Measurements from ENCODE around the gene CDKAL1. TPM values are rescaled to one million over a fixed set of nuclear protein-coding genes. Genes with fewer than 3 reads are reported as not detected.

The CDKAL1 gene
- total RNA-seq, 1 donor from 2014 or later, result 11.3 TPM

DNA sequence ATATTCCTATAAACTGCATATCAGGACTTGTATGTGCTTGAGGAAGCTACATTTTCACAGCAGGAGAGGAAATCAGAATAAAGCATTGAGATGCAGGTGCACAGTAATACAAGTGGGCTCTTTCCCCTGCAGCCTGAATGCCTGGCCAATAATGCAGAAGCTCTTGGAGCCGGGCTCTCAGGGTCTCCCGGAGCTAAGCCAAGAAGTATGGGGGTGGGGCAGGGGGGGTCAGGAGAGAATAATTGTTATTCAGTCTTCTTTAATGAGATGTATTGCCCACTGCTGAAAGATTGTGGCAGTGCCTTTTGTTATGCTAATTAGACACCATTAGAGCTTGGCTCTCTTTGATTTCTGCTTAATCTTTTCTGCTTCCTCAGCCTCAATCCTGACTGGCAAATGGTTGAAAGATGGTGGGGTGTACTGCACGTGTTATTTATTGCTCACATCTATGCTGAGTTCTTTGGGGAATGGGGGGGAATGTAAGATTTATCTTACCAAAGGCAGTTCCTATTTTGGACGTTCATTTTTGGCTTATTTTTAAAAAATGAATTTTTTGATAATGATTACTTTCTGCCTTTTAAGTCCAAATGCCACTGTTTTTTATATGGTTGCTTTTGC is 651.7 kb downstream of the CDKAL1 start:
- no peak for DNase-seq (ENCODE audit: extremely low spot score in 2 of 2)
- Histone ChIP-seq H3K4me1 (no peaks in the 10 kb centered on the region), H3K4me3 (no peak overlapping the region), H3K36me3 (no peaks in the 10 kb centered on the region), H3K9me3 (no peaks in the 10 kb centered on the region), H3K27ac (no peak overlapping the region), H3K27me3 (no peaks in the 10 kb centered on the region)
- intact Hi-C loops (cut with DNase I), result no loop called here
- no peak for TF ChIP-seq POLR2A (IDR thresholded peaks at IDR 0.05)
- TF ChIP-seq POLR2AphosphoS5 (IDR thresholded peaks at IDR 0.05; ENCODE audit: insufficient read depth in 1 of 2, low read depth in 1 of 2), result no peak
- TF ChIP-seq, protein P1, sequence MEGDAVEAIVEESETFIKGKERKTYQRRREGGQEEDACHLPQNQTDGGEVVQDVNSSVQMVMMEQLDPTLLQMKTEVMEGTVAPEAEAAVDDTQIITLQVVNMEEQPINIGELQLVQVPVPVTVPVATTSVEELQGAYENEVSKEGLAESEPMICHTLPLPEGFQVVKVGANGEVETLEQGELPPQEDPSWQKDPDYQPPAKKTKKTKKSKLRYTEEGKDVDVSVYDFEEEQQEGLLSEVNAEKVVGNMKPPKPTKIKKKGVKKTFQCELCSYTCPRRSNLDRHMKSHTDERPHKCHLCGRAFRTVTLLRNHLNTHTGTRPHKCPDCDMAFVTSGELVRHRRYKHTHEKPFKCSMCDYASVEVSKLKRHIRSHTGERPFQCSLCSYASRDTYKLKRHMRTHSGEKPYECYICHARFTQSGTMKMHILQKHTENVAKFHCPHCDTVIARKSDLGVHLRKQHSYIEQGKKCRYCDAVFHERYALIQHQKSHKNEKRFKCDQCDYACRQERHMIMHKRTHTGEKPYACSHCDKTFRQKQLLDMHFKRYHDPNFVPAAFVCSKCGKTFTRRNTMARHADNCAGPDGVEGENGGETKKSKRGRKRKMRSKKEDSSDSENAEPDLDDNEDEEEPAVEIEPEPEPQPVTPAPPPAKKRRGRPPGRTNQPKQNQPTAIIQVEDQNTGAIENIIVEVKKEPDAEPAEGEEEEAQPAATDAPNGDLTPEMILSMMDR (IDR thresholded peaks at IDR 0.05), result no peak

DNA sequence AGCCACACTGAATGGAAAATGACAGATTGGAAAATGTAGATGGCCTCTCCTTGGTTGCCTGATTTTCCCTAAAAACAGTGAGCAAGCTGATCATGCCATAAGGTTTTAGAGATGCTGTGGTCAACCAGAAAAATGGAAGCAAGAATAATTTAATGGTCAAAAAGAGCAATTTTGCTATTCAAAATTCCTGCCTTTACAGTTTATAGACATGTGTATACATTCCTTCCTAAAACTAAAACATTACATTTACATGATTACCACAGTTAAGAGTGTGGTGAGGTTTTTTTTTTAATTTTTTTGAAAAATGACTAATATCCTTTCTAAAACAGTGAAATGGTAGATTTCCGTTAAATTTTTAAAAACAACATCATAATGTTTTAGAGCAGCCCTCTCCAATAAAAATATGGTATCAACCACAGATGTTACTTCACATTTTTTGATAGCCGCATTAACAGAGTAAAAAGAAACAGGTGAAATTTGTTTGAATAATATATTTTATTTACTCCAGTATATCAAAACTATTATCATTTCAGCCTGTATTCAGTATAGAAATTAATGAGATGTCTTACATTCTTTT is 652.3 kb downstream of the CDKAL1 start:
- no peaks in the 10 kb centered on the region for H3K4me1 ChIP-seq
- H3K27me3 ChIP-seq, result no peaks in the 10 kb centered on the region
- no peaks in the 10 kb centered on the region for H3K9me3 ChIP-seq
- TF ChIP-seq, protein P1 (IDR thresholded peaks at IDR 0.05), result no peak
- TF ChIP-seq POLR2A (IDR thresholded peaks at IDR 0.05) (no peak), POLR2AphosphoS5 (IDR thresholded peaks at IDR 0.05; ENCODE audit: insufficient read depth in 1 of 2, low read depth in 1 of 2) (no peak)
- H3K27ac ChIP-seq, result no peak overlapping the region
- intact Hi-C loops (cut with DNase I), result no loop called here
- H3K4me3 ChIP-seq, result no peak overlapping the region
- DNase-seq (ENCODE audit: extremely low spot score in 2 of 2), result no peak
- H3K36me3 ChIP-seq, result no peaks in the 10 kb centered on the region

- intact Hi-C loops (cut with DNase I), result no loop called here
- Histone ChIP-seq H3K4me1 (no peaks in the 10 kb centered on the region), H3K36me3 (no peaks in the 10 kb centered on the region), H3K4me3 (no peak overlapping the region), H3K27ac (no peak overlapping the region), H3K9me3 (no peaks in the 10 kb centered on the region), H3K27me3 (no peaks in the 10 kb centered on the region)
- TF ChIP-seq POLR2A (IDR thresholded peaks at IDR 0.05) (no peak), POLR2AphosphoS5 (IDR thresholded peaks at IDR 0.05; ENCODE audit: insufficient read depth in 1 of 2, low read depth in 1 of 2) (no peak)
- TF ChIP-seq, protein P1 (IDR thresholded peaks at IDR 0.05), result no peak
- DNase-seq (ENCODE audit: extremely low spot score in 2 of 2), result no peak
These were observed 653.2 kb downstream of the CDKAL1 start for GRCh38 chr6:21187485-21187884.

DNA sequence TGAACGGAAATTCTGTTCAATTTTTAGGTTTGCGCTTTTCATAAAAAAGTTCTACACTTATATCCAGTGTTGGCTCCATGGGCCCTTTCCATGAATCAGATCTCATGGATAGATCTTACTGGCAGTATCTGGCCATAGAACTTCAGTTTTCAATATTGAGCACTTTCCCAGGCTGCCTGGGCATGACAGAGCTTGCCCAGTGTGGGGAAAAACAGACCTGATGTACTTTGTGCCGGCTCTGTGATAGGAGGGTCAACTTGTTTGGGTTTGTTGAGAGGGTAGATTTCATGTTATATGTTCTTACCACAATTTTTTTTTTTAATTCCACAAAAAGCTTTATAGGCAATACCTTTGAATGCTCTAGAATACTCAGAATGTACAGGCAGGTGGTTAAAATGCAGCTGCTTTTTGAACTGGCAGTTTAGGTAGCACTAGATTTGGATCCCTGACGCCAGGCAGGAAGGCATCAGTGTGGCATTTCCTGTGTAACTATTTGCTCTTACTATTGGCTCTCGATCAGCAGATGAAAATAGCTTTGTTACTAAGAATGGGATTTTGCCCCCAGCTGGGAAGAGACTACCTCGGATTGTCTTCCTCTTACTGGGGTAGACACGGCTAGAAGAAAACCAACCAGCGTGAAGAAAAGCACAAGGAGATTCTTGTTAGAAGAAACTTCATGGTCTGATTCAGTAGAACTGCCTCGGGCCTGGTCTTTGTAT is 654.4 kb downstream of the CDKAL1 start:
- H3K9me3 ChIP-seq, result no peaks in the 10 kb centered on the region
- no peaks in the 10 kb centered on the region for H3K4me1 ChIP-seq
- no peak overlapping the region for H3K4me3 ChIP-seq
- intact Hi-C loops (cut with DNase I), result no loop called here
- TF ChIP-seq, protein P1 (IDR thresholded peaks at IDR 0.05), result no peak
- no peak for TF ChIP-seq POLR2AphosphoS5 (IDR thresholded peaks at IDR 0.05; ENCODE audit: insufficient read depth in 1 of 2, low read depth in 1 of 2)
- no peak for TF ChIP-seq POLR2A (IDR thresholded peaks at IDR 0.05)
- H3K27me3 ChIP-seq, result no peaks in the 10 kb centered on the region
- no peaks in the 10 kb centered on the region for H3K36me3 ChIP-seq
- H3K27ac ChIP-seq, result no peak overlapping the region
- no peak for DNase-seq (ENCODE audit: extremely low spot score in 2 of 2)

DNA sequence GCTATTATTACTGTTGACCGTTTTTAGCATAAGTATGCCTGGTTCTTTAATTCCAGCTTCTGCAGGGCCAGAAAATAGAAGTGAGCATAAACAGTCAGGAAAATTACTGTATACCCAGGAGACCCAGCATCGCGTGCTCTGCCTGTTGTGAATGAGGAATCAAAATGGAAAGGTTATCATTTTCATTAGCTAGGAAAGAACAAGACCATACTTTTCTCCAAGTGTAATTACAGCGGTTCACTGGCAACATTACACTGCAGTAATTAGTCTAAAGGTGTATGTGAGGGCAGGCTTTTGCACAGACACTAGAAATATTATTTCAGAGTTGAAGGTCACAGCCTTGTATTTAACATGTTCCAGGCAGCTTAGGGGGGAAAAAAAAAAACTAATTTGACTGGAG is 655.5 kb downstream of the CDKAL1 start:
- no peaks in the 10 kb centered on the region for H3K36me3 ChIP-seq
- intact Hi-C loops (cut with DNase I), result no loop called here
- no peaks in the 10 kb centered on the region for H3K4me1 ChIP-seq
- H3K27ac ChIP-seq, result no peak overlapping the region
- no peaks in the 10 kb centered on the region for H3K9me3 ChIP-seq
- H3K4me3 ChIP-seq, result no peak overlapping the region
- DNase-seq (ENCODE audit: extremely low spot score in 2 of 2), result no peak
- TF ChIP-seq POLR2AphosphoS5 (IDR thresholded peaks at IDR 0.05; ENCODE audit: insufficient read depth in 1 of 2, low read depth in 1 of 2), result no peak
- TF ChIP-seq POLR2A (IDR thresholded peaks at IDR 0.05), result no peak
- TF ChIP-seq, protein P1 (IDR thresholded peaks at IDR 0.05), result no peak
- H3K27me3 ChIP-seq, result no peaks in the 10 kb centered on the region

Data from vagina (tissue), 2 donors.